Neuronal stem cell (in vitro differentiated cells): ENCODE data around the gene HTR2B.

ENCODE experiments used
- DNase-seq: peaks from one replicate; pipeline ENCODE4 v3.0.0-alpha.2; 2013; ENCODE audit warnings: low spot score
- H2AFZ ChIP-seq: one replicate; pipeline ENCODE4 v1.6.1; 2013; ENCODE audit warnings: mild to moderate bottlenecking, low read length, inconsistent platforms
- H2AK5ac ChIP-seq: 2 replicates; pipeline ENCODE4 v1.6.1; 2013; ENCODE audit warnings: low read depth, mild to moderate bottlenecking, inconsistent platforms, low read length, moderate library complexity, mixed read lengths
- H2BK120ac ChIP-seq: 2 replicates; pipeline ENCODE4 v1.6.1; 2013; ENCODE audit warnings: low read depth, mild to moderate bottlenecking, inconsistent platforms, low read length, moderate library complexity, mixed read lengths
- H2BK12ac ChIP-seq: one replicate; pipeline ENCODE4 v1.6.1; 2013; ENCODE audit warnings: low read length, inconsistent platforms
- H2BK15ac ChIP-seq: 2 replicates; pipeline ENCODE4 v1.6.1; 2013; ENCODE audit warnings: mild to moderate bottlenecking, low read length, inconsistent platforms, mixed read lengths
- H2BK5ac ChIP-seq: one replicate; pipeline ENCODE4 v1.6.1; 2013; ENCODE audit warnings: inconsistent platforms, mild to moderate bottlenecking, low read length, moderate library complexity
- H3K14ac ChIP-seq: one replicate; pipeline ENCODE4 v1.6.1; 2013; ENCODE audit warnings: low read length, inconsistent platforms
- H3K18ac ChIP-seq: 2 replicates; pipeline ENCODE4 v1.6.1; 2013; ENCODE audit warnings: low read length, inconsistent platforms
- H3K23ac ChIP-seq: 2 replicates; pipeline ENCODE4 v1.6.1; 2013; ENCODE audit warnings: low read depth, mild to moderate bottlenecking, mixed read lengths, low read length, inconsistent platforms; ENCODE audit not compliant: poor library complexity
- H3K27ac ChIP-seq: replicated peaks from 3 replicates; pipeline ENCODE4 v1.5.1; 2013; ENCODE audit warnings: low read length, inconsistent platforms
- H3K27me3 ChIP-seq, 3 experiments: 2 replicates each; pipeline ENCODE4 v1.6.1; 2013; ENCODE audit warnings: low read length in 3 of 3, mild to moderate bottlenecking in 2 of 3, inconsistent platforms in 1 of 3, low read depth in 1 of 3, mixed read lengths in 1 of 3, moderate library complexity in 1 of 3; ENCODE audit not compliant: control insufficient read depth in 3 of 3, insufficient read depth in 3 of 3
- H3K36me3 ChIP-seq, 2 donors: replicated peaks in 1 of 2; 2 replicates each; pipeline ENCODE4 v1.6.1; 2013; ENCODE audit warnings: low read length in 2 of 2; ENCODE audit not compliant: control insufficient read depth in 2 of 2, insufficient read depth in 2 of 2
- H3K4ac ChIP-seq: 2 replicates; pipeline ENCODE4 v1.6.1; 2013; ENCODE audit warnings: inconsistent platforms, mild to moderate bottlenecking, low read length, moderate library complexity
- H3K4me1 ChIP-seq, 2 donors: 1 replicate in 1 of 2; 2 replicates in 1 of 2; pipeline ENCODE4 v1.6.1; 2013; ENCODE audit warnings: low read length in 2 of 2, low read depth in 1 of 2; ENCODE audit not compliant: control insufficient read depth in 2 of 2, insufficient read depth in 1 of 2
- H3K4me2 ChIP-seq: one replicate; pipeline ENCODE4 v1.6.1; 2013; ENCODE audit warnings: mild to moderate bottlenecking, low read length, inconsistent platforms; ENCODE audit not compliant: insufficient read depth, poor library complexity, severe bottlenecking
- H3K4me3 ChIP-seq, 2 donors: 2 replicates each; pipeline ENCODE4 v1.5.1; 2013; ENCODE audit warnings: low read length in 2 of 2, mild to moderate bottlenecking in 2 of 2, inconsistent platforms in 1 of 2, moderate library complexity in 1 of 2
- H3K79me1 ChIP-seq: one replicate; pipeline ENCODE4 v1.6.1; 2013; ENCODE audit warnings: low read depth, mild to moderate bottlenecking, inconsistent platforms, low read length, moderate library complexity
- H3K9ac ChIP-seq: one replicate; pipeline ENCODE4 v1.6.1; 2013; ENCODE audit warnings: mild to moderate bottlenecking, low read depth, low read length, inconsistent platforms; ENCODE audit not compliant: poor library complexity
- H3K9me3 ChIP-seq, 2 donors: replicated peaks in 1 of 2; 2 replicates each; pipeline versions ENCODE3 to v1.6.1; 2013; ENCODE audit warnings: low read length in 2 of 2, mild to moderate bottlenecking in 2 of 2, inconsistent platforms in 1 of 2, low read depth in 1 of 2, mixed read lengths in 1 of 2, moderate library complexity in 1 of 2; ENCODE audit not compliant: control insufficient read depth in 2 of 2, insufficient read depth in 1 of 2
- H4K8ac ChIP-seq: one replicate; pipeline ENCODE4 v1.6.1; 2013; ENCODE audit warnings: low read depth, mild to moderate bottlenecking, inconsistent platforms, low read length, moderate library complexity
- H4K91ac ChIP-seq: one replicate; pipeline ENCODE4 v1.6.1; 2013; ENCODE audit warnings: low read length, low read depth, mild to moderate bottlenecking, inconsistent platforms; ENCODE audit not compliant: poor library complexity
- WGBS, 2 donors: extraction: QIAGEN DNeasy Blood & Tissue Kit; methylation state at CpG; one replicate each; pipeline ENCODE4 v1.1.7; 2013; ENCODE audit warnings: missing lambda C conversion rate in 2 of 2, mixed read lengths in 1 of 2; ENCODE audit not compliant: insufficient read length in 2 of 2, insufficient replicate concordance in 1 of 2; ENCODE audit errors: extremely low coverage in 2 of 2; 5-methylcytosine and 5-hydroxymethylcytosine counted together

The HTR2B gene

GRCh38 chr2:231123362-231123898 is 1.4 kb downstream of the HTR2B start:
- H4K91ac ChIP-seq = no peak overlapping the region
- no peak overlapping the region for H2BK15ac ChIP-seq
- H3K9ac ChIP-seq = no peak overlapping the region
- H3K36me3 ChIP-seq = peaks cover 0 to 5% of the 10 kb centered on the region in 2 donors
- no peaks in the 10 kb centered on the region for H3K27me3 ChIP-seq
- H3K4me1 ChIP-seq = peaks cover 2 to 21% of the 10 kb centered on the region in 2 donors
- WGBS, 2 donors = no CpG with 5 or more reads among the region's 4 CpGs
- no peak overlapping the region for H3K4ac ChIP-seq
- H2BK120ac ChIP-seq = no peak overlapping the region
- no peak overlapping the region for H3K23ac ChIP-seq
- no peaks in the 10 kb centered on the region for H3K79me1 ChIP-seq
- no peaks in the 10 kb centered on the region for H3K9me3 ChIP-seq
- H2AK5ac ChIP-seq = no peak overlapping the region
- H3K14ac ChIP-seq = no peak overlapping the region
- H2BK5ac ChIP-seq = no peak overlapping the region
- no peak overlapping the region for H3K18ac ChIP-seq
- no peak overlapping the region for H2AFZ ChIP-seq
- H4K8ac ChIP-seq = no peak overlapping the region
- no peak overlapping the region for H2BK12ac ChIP-seq
- no peak overlapping the region for H3K27ac ChIP-seq
- no peak overlapping the region for H3K4me2 ChIP-seq
- no peak overlapping the region for H3K4me3 ChIP-seq
- DNase-seq = no peak

- Histone ChIP-seq H4K8ac (no peak overlapping the region), H2BK15ac (no peak overlapping the region), H3K9ac (no peak overlapping the region), H2BK5ac (no peak overlapping the region), H3K36me3 (peaks cover 1 to 16% of the 10 kb centered on the region in 2 donors), H3K4me1 (peaks cover 2 to 4% of the 10 kb centered on the region in 2 donors), H3K79me1 (no peaks in the 10 kb centered on the region), H3K27me3 (no peaks in the 10 kb centered on the region), H2AFZ (no peak overlapping the region), H3K4me3 (no peak overlapping the region), H3K9me3 (no peaks in the 10 kb centered on the region), H2AK5ac (no peak overlapping the region), H4K91ac (no peak overlapping the region), H3K4ac (no peak overlapping the region), H3K4me2 (no peak overlapping the region), H2BK12ac (no peak overlapping the region), H3K27ac (no peak overlapping the region), H2BK120ac (no peak overlapping the region), H3K18ac (no peak overlapping the region), H3K23ac (no peak overlapping the region), H3K14ac (no peak overlapping the region)
- WGBS, 2 donors = no CpG with 5 or more reads among the region's 2 CpGs
- DNase-seq = no peak
These were observed 6.3 kb downstream of the HTR2B start for GRCh38 chr2:231118614-231118942.

- Histone ChIP-seq H2BK15ac (no peak overlapping the region), H3K18ac (no peak overlapping the region), H3K27me3 (no peaks in the 10 kb centered on the region), H4K8ac (no peak overlapping the region), H3K23ac (no peak overlapping the region), H2BK120ac (no peak overlapping the region), H3K9me3 (no peaks in the 10 kb centered on the region), H3K79me1 (no peaks in the 10 kb centered on the region), H3K4me2 (no peak overlapping the region), H2AFZ (no peak overlapping the region), H3K9ac (no peak overlapping the region), H3K4me1 (no peaks in the 10 kb centered on the region), H3K14ac (no peak overlapping the region), H3K4ac (no peak overlapping the region), H2BK12ac (no peak overlapping the region), H3K4me3 (no peak overlapping the region), H2AK5ac (no peak overlapping the region), H3K27ac (no peak overlapping the region), H2BK5ac (no peak overlapping the region), H3K36me3 (peaks cover 2 to 21% of the 10 kb centered on the region in 2 donors), H4K91ac (no peak overlapping the region)
- WGBS, 2 donors = no CpG with 5 or more reads among the region's 4 CpGs
- no peak for DNase-seq
These were observed 6.8 kb downstream of the HTR2B start for GRCh38 chr2:231117922-231118613.

GRCh38 chr2:231117148-231117547 is 7.7 kb downstream of the HTR2B start:
- H2BK12ac ChIP-seq = no peak overlapping the region

More at GRCh38 chr2:231117148-231117547, 7.7 kb downstream of the HTR2B start:
- no peak overlapping the region for H3K18ac ChIP-seq
- H3K79me1 ChIP-seq = no peaks in the 10 kb centered on the region
- no peak overlapping the region for H3K23ac ChIP-seq
- H3K4me1 ChIP-seq = no peaks in the 10 kb centered on the region
- H2BK15ac ChIP-seq = no peak overlapping the region
- no CpG with 5 or more reads among the region's 1 CpG for WGBS, 2 donors
- no peak overlapping the region for H4K8ac ChIP-seq
- no peak overlapping the region for H3K4ac ChIP-seq
- no peak overlapping the region for H4K91ac ChIP-seq
- no peak overlapping the region for H3K4me2 ChIP-seq
- no peak overlapping the region for H3K14ac ChIP-seq
- H3K27ac ChIP-seq = no peak overlapping the region
- DNase-seq = no peak
- no peak overlapping the region for H3K4me3 ChIP-seq
- H3K27me3 ChIP-seq = no peaks in the 10 kb centered on the region
- no peak overlapping the region for H2BK120ac ChIP-seq
- H2BK5ac ChIP-seq = no peak overlapping the region
- no peak overlapping the region for H3K9ac ChIP-seq
- no peak overlapping the region for H2AK5ac ChIP-seq
- H2AFZ ChIP-seq = no peak overlapping the region
- no peaks in the 10 kb centered on the region for H3K9me3 ChIP-seq
- peaks cover 2 to 30% of the 10 kb centered on the region in 2 donors for H3K36me3 ChIP-seq
